Adrenal gland (tissue), 12 donors: ENCODE results near the gene ITGB1BP1. TPM values are rescaled to one million over a fixed set of nuclear protein-coding genes. Genes with fewer than 3 reads are reported as not detected.

Experiments used
- DNase-seq, 7 donors: peaks; one replicate each; pipeline ENCODE4 v3.0.0-alpha.2; 2019 to 2020
- H3K27ac ChIP-seq, 5 donors: fragments of 200-600 bp; sonication (generic) in 4 of 5; 1 replicate in 3 of 5; 2 replicates in 2 of 5; pipeline versions ENCODE4 v1.5.1 to v1.8.0; 2016 to 2020; ENCODE audit warnings: mild to moderate bottlenecking in 1 of 5
- H3K27me3 ChIP-seq: fragments of 200-600 bp; 2 replicates; pipeline ENCODE4 v1.8.0; 2021
- H3K36me3 ChIP-seq, 2 donors: fragments of 200-600 bp; replicated peaks in 1 of 2; 1 replicate in 1 of 2; 2 replicates in 1 of 2; pipeline versions ENCODE4 v1.5.1 to v1.8.0; 2018 to 2022
- H3K4me1 ChIP-seq, 2 donors: fragments of 200-600 bp; replicated peaks in 1 of 2; 1 replicate in 1 of 2; 2 replicates in 1 of 2; pipeline versions ENCODE4 v1.5.1 to v1.8.0; 2018 to 2021
- H3K4me3 ChIP-seq, 4 donors: fragments of 200-600 bp; sonication (generic) in 3 of 4; one replicate each; pipeline ENCODE4 v1.5.1; 2016 to 2018
- H3K9me3 ChIP-seq, 3 donors: fragments of 200-600 bp; sonication (generic) in 1 of 3; replicated peaks in 1 of 3; 1 replicate in 2 of 3; 2 replicates in 1 of 3; pipeline versions ENCODE4 v1.5.1 to v1.8.0; 2016 to 2021
- CTCF ChIP-seq, 6 experiments: fragments of 450-650 bp in 4 of 6; fragments of 200-600 bp in 2 of 6; sonication (generic) in 1 of 6; IDR thresholded peaks; 1 replicate in 5 of 6; 2 replicates in 1 of 6; pipeline versions ENCODE4 v1.5.1 to v1.8.0; 2016 to 2021; ENCODE audit warnings: antibody characterized with exemption in 6 of 6, mild to moderate bottlenecking in 2 of 6, moderate library complexity in 1 of 6
- POLR2A ChIP-seq, 2 donors: fragments of 450-650 bp; IDR thresholded peaks; one replicate each; pipeline ENCODE4 v1.6.1; 2017; ENCODE audit warnings: antibody characterized with exemption in 2 of 2, mild to moderate bottlenecking in 2 of 2, moderate library complexity in 1 of 2
- WGBS, 4 donors: extraction: QIAGEN DNeasy Blood & Tissue Kit in 2 of 4; methylation state at CpG; one replicate each; pipeline versions ENCODE4 v1.1.5 to v1.1.7; 2013 to 2017; 5-methylcytosine and 5-hydroxymethylcytosine counted together
- intact Hi-C, 2 donors: fragments of 100-400 bp; cut with DNase I; formaldehyde crosslinking; loops; one replicate each; pipeline versions ENCODE4 v1.14.1 to v1.15.0; 2022 to 2023
- polyA plus RNA-seq, 3 donors: library from polyadenylated mRNA; stranded (reverse); fragments of 200-250 nt in 2 of 3; fragments of 350-450 nt in 1 of 3; fragmentation: Illumina TruSeq in 1 of 3; extraction: RNeasy Lipid Tissue Mini Kit (QIAGEN cat#74804) in 1 of 3; gene quantifications; one replicate each; pipeline ENCODE4 v1.2.3, GENCODE V29; 2013 to 2014
- total RNA-seq, 9 donors: library from RNA; depleted of rRNA in 4 of 9; stranded (reverse); fragments of >200 nt in 4 of 9; fragments of 120-200 nt in 1 of 9; fragmentation: NEBNext Ultra II Directional in 1 of 9; extraction: Animal tissue kit (Norgen Biotek cat#: 25700) in 1 of 9; gene quantifications; one replicate each; pipeline versions ENCODE4 v1.1.0 to v1.2.4, GENCODE V29; 2013 to 2023
- donor health status: healthy with polysubstance abuse.
- donor health status: Bipolar disorder and iron deficiency.
- donor health status: DM: yes; HTN: yes; CAD: no.
- donor health status: DM: no; HTN: no; CAD: no.
- donor health status: DM: no; HTN: no; CAD: no.
- donor health status: DM: yes; HTN: yes; CAD: no.

The ITGB1BP1 gene
- total and polyA plus RNA-seq, 12 donors = 35.7 to 109 (median 80.9) TPM

DNA sequence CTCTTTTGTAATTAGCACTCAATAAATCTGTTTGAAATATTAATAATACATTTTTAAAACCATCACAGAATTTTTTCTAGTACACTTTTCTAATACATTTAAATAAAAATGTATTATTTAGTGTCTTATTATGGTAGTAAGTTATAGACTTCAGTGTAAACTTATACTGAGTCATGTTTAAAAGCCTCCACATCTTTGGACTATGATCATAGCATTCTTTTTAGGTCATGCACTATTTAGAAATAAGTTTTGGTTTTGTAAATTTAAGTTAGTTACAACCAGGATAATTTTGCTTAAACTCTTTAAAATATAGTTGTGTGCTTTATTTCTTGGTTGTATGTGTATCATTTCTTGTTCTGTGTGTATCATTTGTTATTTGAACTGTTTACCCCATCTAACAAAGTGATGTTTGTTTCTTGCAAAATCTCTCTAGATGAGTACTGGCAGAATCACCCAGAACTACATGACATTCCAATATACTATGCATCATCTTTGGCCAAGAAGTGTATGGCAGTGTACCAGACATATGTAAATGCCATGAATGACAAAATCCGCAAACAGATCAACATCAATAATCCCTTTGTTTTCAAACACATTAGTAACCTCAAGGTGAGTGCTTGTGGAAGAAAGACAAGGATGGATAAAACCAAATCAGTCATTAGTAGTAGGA lies 16.9 kb upstream of the ITGB1BP1 start:
- DNase-seq = no peak
- H3K9me3 ChIP-seq = no peaks in the 10 kb centered on the region
- H3K27me3 ChIP-seq = no peaks in the 10 kb centered on the region
- H3K4me1 ChIP-seq = no peaks in the 10 kb centered on the region
- WGBS, 4 donors = 91 to 99% (median 96%) methylated on average over 1 of the region's 1 CpG
- TF ChIP-seq POLR2A (IDR thresholded peaks at IDR 0.05) (no peak), CTCF (IDR thresholded peaks at IDR 0.05) (no peak)
- no peak overlapping the region for H3K4me3 ChIP-seq
- intact Hi-C loops = no loop called here
- H3K27ac ChIP-seq = no peak overlapping the region
- H3K36me3 ChIP-seq = peaks cover 0 to 62% of the 10 kb centered on the region in 2 donors

GRCh38 chr2:9439536-9439935 lies 16.2 kb upstream of the ITGB1BP1 start:
- WGBS, 4 donors = 97 to 100% (median 99%) methylated on average over 1 of the region's 1 CpG
- Histone ChIP-seq H3K4me3 (no peak overlapping the region), H3K27me3 (no peaks in the 10 kb centered on the region), H3K27ac (no peak overlapping the region), H3K9me3 (no peaks in the 10 kb centered on the region), H3K4me1 (no peaks in the 10 kb centered on the region), H3K36me3 (peaks cover 0 to 63% of the 10 kb centered on the region in 2 donors)
- no peak for DNase-seq
- TF ChIP-seq CTCF (IDR thresholded peaks at IDR 0.05) (no peak), POLR2A (IDR thresholded peaks at IDR 0.05) (no peak)
- intact Hi-C loops = no loop called here

DNA sequence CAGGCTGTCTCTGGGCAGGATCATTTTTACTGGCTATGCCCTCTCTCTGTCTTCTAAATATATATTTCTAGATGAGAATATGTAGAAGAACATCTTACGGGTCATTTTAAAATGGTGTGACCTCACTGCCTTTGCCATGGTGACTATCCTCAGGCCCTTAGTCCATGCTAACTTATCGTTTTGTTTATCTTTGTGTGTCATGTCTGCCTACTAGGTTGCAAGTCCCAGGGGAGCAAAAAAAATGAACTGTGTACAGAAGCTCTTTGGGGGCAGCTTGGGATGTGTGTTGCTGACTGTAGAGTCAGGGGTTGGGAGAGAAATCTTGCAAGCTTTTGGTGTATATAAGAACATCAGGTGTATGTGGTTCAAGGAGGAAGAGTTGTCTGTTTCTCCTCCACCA lies 11.2 kb upstream of the ITGB1BP1 start:
- no peak overlapping the region for H3K4me3 ChIP-seq
- no peaks in the 10 kb centered on the region for H3K9me3 ChIP-seq
- H3K27me3 ChIP-seq = no peaks in the 10 kb centered on the region
- no peak for DNase-seq
- peaks cover 4 to 15% of the 10 kb centered on the region in 2 donors for H3K4me1 ChIP-seq
- H3K36me3 ChIP-seq = peaks cover 0 to 61% of the 10 kb centered on the region in 2 donors
- TF ChIP-seq POLR2A (IDR thresholded peaks at IDR 0.05) = no peak
- no peak for TF ChIP-seq CTCF (IDR thresholded peaks at IDR 0.05)
- WGBS, 4 donors = 77 to 85% (median 81%) methylated on average over 2 of the region's 2 CpGs
- intact Hi-C loops = no loop called here
- peak overlapping the region in 1 of 5 donors; percentile 27 for H3K27ac ChIP-seq

DNA sequence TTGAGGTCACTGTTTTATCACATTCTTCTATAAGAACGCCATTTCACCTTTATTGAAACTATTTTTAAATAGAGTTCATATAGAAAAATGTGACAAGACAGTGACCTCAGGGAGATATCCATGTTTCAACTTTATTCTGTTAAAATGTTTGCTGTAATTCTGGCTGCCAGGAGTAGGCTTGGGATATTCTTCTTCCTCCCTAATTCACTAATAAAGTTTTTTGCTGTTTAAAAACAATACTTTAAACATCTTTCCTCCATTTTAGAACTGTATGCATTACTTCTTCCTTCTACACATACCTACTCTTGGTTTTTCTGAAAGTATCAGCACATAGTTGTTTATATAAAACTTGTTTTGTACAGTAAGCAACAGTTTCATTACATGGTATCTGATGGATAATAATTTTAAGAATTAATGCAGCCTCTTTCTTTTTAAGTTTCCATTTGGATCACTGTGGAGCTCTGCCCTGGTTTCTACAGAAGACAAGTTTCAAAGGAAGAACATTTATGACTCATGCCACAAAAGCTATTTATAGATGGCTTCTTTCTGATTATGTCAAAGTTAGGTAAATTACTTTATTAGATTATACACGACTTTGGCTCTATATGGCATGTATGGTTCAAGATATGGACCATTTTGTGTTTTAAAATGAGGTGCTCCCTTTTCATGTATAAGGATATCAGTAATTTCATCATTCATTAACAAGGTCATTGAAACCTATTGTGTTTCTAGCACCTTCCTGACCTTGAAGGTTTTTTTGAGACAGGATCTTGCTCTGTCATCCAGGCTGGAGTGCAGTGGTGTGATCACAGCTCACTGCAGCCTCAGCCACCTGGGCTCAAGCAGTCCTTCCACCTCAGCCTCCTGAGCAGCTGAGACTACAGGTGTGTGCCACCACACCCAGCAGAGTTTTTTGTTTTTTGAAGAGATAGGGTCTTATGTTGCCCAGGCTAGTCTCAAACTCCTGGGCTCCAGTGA lies 7.3 kb upstream of the ITGB1BP1 start:
- no peaks in the 10 kb centered on the region for H3K27me3 ChIP-seq
- intact Hi-C loops = no loop called here
- H3K27ac ChIP-seq = peak overlapping the region in 4 of 5 donors; percentile 56 to 81 (median 68)
- TF ChIP-seq CTCF (IDR thresholded peaks at IDR 0.05) = no peak
- TF ChIP-seq POLR2A (IDR thresholded peaks at IDR 0.05) = peak in 1 of 2 donors; percentile 10
- H3K4me1 ChIP-seq = peaks cover 4 to 15% of the 10 kb centered on the region in 2 donors
- H3K4me3 ChIP-seq = no peak overlapping the region
- peaks cover 0 to 40% of the 10 kb centered on the region in 2 donors for H3K36me3 ChIP-seq
- H3K9me3 ChIP-seq = no peaks in the 10 kb centered on the region
- peak in 3 of 7 donors; percentile 19 to 43 (median 31) for DNase-seq
- WGBS, 4 donors = 51 to 58% (median 54%) methylated on average over 2 of the region's 2 CpGs
